ENCODE measurements around the gene FOXL1.

DNA sequence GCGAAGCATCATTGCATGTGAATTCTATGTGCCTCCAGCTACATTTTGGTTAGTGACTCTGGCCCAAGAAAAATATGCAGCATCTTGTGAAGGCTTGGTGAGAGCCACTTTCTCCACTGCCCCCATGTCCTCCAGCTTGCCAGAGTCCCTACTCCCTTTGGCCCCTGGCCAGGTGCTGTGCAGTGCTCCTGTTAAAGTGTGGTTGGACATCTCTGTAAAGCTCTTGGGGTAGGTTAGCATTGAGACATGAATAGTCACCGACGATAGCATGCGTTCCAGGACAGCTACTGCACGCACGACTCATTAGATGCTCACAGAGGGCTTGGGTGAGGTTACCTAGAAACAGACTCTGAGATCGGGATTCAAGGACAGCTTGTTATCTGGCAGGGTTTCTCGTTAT is 48.6 kb downstream of the FOXL1 start:
- TF ChIP-seq, protein P1, sequence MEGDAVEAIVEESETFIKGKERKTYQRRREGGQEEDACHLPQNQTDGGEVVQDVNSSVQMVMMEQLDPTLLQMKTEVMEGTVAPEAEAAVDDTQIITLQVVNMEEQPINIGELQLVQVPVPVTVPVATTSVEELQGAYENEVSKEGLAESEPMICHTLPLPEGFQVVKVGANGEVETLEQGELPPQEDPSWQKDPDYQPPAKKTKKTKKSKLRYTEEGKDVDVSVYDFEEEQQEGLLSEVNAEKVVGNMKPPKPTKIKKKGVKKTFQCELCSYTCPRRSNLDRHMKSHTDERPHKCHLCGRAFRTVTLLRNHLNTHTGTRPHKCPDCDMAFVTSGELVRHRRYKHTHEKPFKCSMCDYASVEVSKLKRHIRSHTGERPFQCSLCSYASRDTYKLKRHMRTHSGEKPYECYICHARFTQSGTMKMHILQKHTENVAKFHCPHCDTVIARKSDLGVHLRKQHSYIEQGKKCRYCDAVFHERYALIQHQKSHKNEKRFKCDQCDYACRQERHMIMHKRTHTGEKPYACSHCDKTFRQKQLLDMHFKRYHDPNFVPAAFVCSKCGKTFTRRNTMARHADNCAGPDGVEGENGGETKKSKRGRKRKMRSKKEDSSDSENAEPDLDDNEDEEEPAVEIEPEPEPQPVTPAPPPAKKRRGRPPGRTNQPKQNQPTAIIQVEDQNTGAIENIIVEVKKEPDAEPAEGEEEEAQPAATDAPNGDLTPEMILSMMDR (IDR thresholded peaks at IDR 0.05) = no peak
- TF ChIP-seq POLR2A (IDR thresholded peaks at IDR 0.05) = no peak
